SIG-M5 (cell line): ENCODE results near the gene RPUSD4.

ENCODE experiments used
- DNase-seq: peaks from one replicate; lab custom pipeline; 2025; lab: John Stamatoyannopoulos, UW

The RPUSD4 gene

GRCh38 chr11:126212089-126212660 is 725 bp upstream of the RPUSD4 start:
- DNase-seq, result no peak

- no peak for DNase-seq
These were observed 597 bp downstream of the RPUSD4 start for GRCh38 chr11:126210871-126211235.

DNA sequence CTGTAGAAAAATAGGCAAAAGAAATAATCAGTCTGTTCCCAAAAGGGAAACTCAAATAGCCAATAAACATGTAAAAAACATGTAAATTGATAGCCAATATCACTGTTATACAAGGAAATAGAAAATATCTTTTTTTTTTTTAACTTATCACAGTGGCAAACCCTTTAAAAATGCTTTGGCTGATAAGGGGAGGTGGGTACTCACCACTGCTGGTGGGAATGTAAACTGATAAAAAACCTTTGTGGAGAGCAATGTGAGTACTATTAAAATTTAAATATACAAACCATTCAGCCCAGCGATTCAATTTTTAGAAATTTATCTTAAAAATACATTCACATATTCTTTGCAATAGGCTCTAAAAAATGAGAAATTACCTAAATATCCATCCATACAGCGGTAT is 3.6 kb downstream of the RPUSD4 start:
- no peak for DNase-seq

DNA sequence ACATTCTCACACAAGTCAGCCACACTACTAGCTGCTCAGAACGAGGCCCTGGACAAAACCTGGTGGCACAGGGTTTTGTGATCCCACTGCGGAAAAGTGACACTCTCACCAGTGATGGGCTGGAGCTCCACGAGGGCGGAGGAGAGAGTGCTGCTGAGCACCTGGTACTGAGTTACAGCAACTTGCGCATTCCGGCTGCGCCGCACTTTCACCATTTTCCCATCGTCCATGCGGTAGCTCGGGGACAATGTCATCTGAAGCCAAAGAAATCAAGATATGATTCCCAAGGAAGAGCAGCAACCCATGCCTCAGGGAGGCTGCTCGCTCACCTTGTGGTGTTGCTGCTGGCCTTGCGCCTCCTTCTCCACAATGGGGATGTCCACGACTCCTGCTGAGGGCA is 6.1 kb downstream of the RPUSD4 start:
- DNase-seq, result no peak

DNA sequence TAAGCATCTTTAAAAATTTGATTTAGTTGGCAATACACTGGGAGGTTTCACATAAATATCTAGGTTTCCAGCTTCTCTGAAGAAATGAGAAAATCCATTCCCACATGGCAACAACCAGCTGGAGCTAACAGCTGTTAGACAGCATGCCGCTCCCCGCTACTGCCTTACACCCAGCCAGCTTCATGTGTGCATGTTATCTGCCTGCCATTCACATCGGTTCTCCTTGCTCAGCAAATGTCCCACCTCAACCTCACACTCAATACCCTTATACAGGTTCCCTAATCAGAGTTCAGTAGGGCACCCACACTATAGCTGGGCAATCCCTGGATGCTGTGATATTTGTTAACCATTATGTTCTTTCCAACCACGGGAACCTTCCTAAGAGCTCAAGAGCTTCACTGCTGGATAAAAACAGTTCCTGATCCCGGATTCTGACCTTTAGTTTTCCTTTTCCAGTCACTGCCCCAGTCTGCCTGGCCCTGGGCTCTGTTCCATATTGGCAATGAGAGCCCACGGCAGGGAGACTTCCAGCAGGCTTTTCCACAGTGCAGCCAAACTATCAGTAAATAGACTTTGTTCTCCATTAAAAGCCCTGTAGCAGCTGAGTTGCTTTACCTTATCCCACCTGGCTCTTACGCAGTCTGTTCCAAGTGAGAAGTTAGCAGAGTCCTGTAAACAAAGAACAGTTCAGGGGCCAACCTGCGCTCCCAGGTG is 8.6 kb downstream of the RPUSD4 start:
- no peak for DNase-seq

GRCh38 chr11:126198648-126199047 is 12.8 kb downstream of the RPUSD4 start:
- DNase-seq, result no peak

DNA sequence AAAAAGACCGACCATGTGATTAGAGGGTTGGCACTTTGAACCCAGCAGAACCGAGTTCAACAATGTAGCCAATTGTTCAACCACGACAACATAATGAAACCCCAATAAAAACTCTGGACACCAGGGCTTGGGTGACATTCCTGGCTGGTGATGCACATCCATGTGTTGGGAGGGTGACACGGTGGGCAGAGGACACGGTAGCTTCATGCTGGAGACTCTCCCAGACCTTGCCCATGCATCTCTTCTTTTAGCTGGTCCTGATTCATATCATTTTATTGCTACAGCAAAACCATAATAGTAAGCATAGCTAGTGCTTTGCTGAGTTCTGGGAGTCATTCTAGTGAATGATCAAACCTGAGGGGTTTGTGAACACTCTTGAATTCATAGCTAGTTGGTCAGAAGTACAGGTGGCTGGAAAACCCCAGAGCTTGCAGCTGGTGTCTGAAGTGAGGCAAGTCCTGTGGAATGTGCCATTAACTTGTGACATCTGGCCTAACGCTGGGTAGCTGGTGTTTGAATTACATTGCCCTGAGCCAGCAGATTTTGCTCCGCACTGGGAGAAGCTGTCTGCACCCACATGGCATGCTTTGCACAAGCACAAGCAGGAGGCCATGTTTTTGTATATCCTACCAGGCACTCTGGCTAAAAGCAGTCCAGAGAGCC is 14.0 kb downstream of the RPUSD4 start:
- DNase-seq, result no peak

DNA sequence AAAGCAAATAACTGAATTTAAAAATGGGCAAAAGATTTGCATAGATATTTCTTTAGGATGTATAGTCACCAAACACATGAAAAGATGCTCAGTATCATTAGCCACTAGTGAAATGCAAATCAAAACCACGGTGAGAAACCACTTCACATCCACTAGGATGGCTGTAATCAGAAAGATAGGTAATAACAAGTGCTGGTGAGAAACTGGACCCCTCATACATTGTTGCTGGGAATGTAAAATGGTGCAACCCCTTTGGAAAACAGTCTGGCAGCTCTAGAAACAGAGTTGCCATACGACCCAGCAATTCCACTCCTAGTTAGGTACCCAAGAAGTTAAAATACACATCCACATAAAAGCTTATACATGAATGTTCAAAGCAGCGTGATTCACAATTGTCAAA is 16.3 kb downstream of the RPUSD4 start:
- no peak for DNase-seq

- no peak for DNase-seq
These were observed 17.3 kb downstream of the RPUSD4 start for GRCh38 chr11:126194121-126194543.

- no peak for DNase-seq
These were observed 18.4 kb downstream of the RPUSD4 start for GRCh38 chr11:126193038-126193478.

DNA sequence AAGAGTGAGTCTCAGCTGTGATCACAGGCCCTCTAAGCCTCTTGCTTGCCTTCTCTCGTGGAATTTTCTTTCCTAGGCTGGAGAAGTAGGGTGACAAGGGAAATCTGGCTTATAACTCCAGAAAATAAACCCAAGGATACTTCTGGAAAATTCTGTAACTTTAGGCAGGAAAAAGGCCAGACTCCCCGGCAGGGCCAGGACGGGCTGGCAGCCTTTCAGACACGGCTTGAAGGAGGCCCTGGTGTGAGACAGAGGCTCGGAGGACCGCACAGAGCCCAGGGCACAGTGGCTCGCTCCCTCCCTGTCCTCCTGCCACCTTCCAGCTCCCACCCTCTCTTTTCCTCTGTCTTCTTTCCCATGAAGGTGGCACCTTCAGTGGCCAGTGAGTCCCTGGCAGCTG is 19.1 kb downstream of the RPUSD4 start:
- no peak for DNase-seq

- no peak for DNase-seq
These were observed 19.9 kb downstream of the RPUSD4 start for GRCh38 chr11:126191379-126192073.

- no peak for DNase-seq
These were observed 20.7 kb downstream of the RPUSD4 start for GRCh38 chr11:126190792-126191191.

DNA sequence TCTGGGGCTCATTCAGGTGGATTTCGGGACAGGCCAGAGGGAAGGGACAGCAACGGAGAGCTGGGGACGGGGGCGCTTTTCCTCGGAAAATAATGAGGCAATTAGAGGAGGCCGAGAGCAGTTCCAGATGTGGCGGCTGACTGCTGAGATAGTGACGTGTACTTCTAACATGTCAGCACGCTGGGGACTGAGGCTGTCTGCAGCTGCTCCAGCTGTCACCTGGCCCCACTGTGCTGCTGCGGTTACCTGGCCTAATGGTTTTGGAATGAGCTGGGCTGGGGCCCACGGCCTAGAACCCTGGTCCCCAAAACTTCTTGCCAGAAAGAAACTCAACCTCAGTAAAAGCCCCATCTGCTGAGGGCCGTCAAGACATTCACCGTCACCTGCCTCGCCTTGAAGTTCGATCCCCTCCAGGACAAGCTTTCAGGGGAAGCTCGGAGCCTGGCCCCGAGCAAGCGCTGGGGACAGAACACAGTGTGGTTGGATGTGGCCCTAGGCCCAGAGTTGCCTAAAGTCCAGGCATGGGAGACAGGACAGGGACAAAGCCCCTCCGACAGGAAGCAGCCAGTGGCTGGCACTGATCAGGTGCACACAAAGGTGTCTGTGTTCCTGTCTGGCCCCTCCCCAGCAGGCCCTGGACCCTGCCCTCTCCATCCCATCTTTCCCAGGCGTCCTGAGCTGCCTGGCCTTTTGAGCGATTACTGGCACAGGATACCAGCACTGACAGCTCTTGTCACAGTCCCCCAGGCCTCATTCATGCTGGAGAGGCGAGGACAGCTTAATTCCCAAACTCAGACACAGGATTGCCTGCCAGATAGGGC is 22.1 kb downstream of the RPUSD4 start:
- DNase-seq, result no peak

DNA sequence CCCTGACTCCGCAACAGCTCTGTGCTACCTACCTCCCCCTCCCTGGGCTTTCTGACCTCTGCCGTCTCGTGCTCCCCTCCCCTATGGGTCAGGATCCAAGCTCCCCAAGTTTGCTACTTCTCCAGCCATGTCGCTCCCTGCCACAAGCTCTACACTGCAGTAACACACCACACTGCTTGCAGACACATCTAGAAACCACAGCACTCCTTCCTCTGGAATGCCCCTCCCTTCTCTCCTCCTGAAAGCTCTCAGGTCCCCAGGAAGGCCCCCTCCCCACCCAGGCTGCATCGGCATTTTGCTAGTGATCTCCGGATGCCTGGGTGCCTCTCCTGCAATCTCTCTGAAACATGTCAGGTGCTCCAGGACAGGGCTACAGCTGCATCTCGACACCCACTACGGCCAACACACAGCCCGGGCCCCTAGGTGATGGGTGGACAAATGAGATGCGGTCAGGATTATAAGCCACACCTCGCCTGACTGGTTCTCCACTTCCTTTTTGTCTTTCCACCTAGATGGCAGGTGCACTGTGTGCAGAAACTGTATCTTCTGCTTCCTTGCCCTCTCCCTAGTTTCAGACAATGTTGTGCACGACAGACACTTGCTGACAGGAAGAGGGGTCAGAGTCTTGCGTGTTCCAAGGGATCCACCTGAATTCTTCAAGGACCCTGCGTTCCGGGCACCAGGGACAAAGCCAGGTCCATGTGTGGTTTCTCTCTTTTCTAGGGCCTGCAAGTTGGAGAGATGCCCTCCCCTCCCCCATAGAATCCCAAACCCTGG is 22.9 kb downstream of the RPUSD4 start:
- no peak for DNase-seq

DNA sequence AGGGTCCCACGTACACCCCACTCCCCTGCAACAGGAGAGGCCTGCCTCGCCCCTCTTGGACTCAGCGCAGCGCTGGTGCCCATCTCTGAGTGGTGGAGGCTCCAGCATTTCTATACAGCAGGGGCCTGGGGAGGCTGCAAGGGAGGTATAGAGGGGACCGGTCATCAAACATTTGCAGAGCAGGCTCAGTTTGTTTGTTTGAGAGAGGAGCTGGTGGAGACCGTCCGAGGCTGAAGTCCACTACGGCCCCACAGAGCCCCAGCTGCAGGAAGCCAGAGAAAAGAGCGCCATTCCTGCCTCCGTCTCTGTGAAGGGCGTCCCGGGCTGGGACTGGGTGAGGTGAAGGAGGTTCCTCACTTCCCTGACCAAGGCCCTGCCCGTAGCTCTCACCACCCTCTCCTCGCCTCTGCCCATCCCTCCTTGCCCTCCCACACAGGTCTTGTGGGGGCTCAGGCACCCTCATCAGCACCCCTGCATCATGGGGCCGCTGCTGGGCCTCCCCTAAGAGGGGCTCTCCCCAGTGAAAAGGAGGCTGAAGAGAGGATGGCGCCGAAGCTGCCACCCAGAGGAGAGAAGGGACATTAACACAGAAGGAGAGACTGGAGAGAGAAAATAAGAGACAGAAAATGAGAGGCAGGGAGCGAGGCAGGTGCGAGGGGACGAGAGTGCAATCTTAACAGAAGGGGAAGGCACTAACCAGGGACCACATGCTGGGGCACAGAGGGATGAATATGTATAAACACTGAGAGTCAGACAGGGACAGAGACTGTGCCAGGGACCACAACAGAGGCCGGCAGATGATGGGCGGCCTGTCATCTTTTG is 24.5 kb downstream of the RPUSD4 start:
- no peak for DNase-seq

- DNase-seq, result no peak
These were observed 25.3 kb downstream of the RPUSD4 start for GRCh38 chr11:126186025-126186698.

DNA sequence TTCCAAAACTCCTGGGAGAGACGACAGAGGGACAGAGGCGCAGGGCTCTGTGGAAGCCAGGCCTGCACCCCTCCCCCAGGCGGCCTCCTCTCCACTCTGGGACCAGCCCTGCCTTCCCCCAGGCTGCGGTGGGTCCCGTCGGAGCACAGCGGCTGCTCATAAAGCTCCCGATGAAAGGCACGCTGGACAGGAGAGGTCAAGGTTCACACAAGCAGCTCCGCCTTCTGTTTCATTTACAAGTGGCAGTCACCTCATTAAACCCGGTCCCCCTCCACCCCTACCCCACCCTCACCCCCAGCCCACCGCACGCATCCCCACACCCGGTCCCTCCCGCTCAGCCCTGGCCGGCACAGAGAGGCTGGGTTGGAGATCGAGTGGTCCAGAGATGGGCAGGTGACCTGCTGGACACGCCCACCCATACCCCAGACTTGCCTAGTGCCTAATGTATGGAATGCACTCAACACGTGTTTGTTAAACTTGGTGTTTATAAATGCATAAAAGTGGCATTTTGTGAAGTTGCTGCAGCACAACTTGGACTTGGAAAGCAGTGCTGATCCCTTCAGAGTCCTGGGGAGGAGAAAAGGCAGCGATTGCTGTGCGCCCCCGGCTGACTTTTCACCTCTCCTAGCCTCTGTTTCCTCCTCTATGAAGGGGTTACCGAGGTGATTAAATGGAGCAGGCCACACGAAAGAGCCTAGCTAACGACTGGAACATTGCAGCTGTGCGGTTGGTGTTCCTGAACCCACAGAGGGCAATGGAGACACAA is 26.0 kb downstream of the RPUSD4 start:
- DNase-seq, result no peak
